GM12872 (cell line): ENCODE data around the gene MDFIC.

Experiments
- CTCF ChIP-seq: IDR thresholded peaks from 3 replicates; pipeline ENCODE4 v1.5.1; 2011; ENCODE audit warnings: low read depth, mild to moderate bottlenecking, low read length, moderate library complexity; ENCODE audit not compliant: insufficient read depth

MDFIC gene

GRCh38 chr7:114953724-114954123 lies 31.8 kb downstream of the MDFIC start:
- no peak for TF ChIP-seq CTCF

DNA sequence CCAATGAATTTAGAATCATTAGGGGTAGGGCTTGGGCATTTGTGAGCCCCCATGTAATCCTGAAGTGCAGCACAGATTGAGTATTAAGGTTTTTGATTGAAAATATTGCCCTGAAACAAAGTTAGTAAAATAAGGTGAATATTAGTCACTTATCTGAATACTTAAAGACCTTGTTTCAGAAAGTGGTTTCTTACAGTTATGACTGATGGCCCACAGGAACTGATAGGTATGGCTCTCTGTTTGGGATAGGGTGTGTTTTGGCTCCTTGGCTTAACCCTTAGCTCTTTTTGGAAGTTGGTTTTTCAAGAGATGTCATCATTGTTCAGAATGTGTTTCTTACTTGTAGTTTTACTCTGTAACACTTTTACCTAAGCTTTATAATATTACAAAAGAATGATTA lies 34.8 kb downstream of the MDFIC start:
- no peak for TF ChIP-seq CTCF

GRCh38 chr7:114957444-114957843 lies 35.5 kb downstream of the MDFIC start:
- no peak for TF ChIP-seq CTCF

DNA sequence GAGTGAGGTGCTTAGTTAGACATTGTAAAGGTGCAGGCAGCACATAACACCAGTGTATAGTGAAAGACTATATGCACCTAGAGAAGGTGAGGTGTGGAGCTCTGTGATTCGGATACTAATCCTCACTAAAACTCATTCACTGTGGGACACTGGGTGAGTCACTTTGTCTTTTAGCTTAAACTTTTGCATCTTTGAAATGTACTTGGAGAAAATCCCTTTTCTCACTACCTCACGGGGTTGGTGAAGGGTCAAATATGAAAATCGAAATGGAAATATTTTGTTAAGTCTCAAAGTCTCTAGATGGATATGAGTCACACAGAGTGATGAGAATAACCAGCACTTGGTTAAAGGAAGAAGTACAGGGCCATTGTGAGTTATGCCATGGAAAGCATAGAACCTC lies 38.0 kb downstream of the MDFIC start:
- TF ChIP-seq CTCF, result no peak

DNA sequence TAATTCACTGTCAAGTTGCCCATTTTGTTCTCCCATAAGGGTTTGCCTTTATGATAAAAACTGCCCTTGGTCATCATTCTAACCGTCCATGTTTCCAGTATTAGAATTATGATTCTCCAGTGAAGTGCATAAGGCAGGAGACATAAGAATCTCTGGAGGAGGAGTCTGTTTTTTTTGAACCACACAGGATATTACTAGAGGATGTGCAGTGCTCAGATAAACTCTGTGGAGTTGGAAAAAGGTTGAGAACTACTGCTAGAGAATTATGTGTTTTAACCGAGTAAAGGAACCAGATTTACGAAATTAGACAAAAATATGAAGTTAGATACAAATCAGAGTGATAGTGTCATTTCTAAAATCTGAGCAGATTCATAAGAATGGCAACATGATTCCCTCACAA lies 40.5 kb downstream of the MDFIC start:
- no peak for TF ChIP-seq CTCF

DNA sequence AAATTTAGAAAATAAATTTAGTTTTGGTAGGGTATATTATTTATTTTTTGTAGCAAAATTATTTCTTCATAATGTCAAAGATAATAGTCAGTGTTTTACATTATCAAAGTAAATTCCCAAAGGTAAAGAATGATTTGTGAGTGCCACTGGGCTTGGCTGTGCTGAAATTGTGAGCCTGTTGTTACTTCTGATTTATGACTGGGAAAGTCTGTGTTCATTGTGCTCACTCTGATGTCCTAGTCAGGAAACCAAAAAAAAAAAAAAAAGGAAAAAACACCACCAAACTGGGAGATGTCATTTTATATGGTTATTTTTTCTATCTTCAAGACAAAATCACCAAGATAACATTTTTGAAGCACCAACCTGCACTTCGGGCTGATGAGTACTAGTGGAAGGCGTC lies 44.3 kb downstream of the MDFIC start:
- TF ChIP-seq CTCF, result no peak

- TF ChIP-seq CTCF, result no peak
Observed at GRCh38 chr7:114969096-114969495, 47.2 kb downstream of the MDFIC start.

- TF ChIP-seq CTCF, result no peak
Observed at GRCh38 chr7:114970308-114970707, 48.4 kb downstream of the MDFIC start.
